ENCODE results near the gene CRLF1.

DNA sequence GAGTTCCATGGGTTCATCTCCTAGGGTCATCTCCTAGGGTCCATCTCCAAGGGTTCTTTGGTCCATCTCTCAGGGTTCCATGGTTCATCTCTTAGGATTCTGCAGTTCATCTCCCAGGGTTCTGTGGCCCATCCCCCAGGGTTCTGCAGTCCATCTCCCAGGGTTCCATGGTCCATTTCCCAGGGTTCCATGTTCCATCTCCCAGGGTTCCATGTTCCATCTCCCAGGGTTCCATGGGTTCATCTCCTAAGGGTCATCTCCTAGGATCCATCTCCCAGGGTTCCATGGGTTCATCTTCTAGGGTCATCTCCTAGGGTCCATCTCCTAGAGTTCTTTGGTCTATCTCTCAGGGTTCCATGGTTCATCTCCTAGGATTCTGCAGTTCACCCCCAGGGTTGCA is 11.0 kb upstream of the CRLF1 start:
- TF ChIP-seq, protein P1, sequence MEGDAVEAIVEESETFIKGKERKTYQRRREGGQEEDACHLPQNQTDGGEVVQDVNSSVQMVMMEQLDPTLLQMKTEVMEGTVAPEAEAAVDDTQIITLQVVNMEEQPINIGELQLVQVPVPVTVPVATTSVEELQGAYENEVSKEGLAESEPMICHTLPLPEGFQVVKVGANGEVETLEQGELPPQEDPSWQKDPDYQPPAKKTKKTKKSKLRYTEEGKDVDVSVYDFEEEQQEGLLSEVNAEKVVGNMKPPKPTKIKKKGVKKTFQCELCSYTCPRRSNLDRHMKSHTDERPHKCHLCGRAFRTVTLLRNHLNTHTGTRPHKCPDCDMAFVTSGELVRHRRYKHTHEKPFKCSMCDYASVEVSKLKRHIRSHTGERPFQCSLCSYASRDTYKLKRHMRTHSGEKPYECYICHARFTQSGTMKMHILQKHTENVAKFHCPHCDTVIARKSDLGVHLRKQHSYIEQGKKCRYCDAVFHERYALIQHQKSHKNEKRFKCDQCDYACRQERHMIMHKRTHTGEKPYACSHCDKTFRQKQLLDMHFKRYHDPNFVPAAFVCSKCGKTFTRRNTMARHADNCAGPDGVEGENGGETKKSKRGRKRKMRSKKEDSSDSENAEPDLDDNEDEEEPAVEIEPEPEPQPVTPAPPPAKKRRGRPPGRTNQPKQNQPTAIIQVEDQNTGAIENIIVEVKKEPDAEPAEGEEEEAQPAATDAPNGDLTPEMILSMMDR (IDR thresholded peaks at IDR 0.05; ENCODE audit: low read length), result no peak
- no peak for TF ChIP-seq EZH2 (IDR thresholded peaks at IDR 0.05; ENCODE audit: borderline replicate concordance, low read length)

Measured in OCI-LY1 (cell line).